Ovary (tissue), 9 donors: Measurements from ENCODE around the gene HMX2. TPM values are rescaled to one million over a fixed set of nuclear protein-coding genes. Genes with fewer than 3 reads are reported as not detected.
A peak's percentile ranks its signal among the peaks of the same experiment; 100 is the strongest.

ENCODE experiments used
- DNase-seq, 5 donors: peaks; one replicate each; pipeline ENCODE4 v3.0.0-alpha.2; 2019 to 2020
- H3K27ac ChIP-seq, 2 donors: fragments of 200-600 bp; one replicate each; pipeline versions ENCODE4 v1.5.1 to v1.8.0; 2019 to 2022
- H3K27me3 ChIP-seq: fragments of 200-600 bp; one replicate; pipeline ENCODE4 v1.8.0; 2022
- H3K36me3 ChIP-seq: fragments of 200-600 bp; sonication (generic); one replicate; pipeline ENCODE4 v1.5.1; 2019
- H3K4me1 ChIP-seq: one replicate; pipeline ENCODE4 v1.8.1; 2013; ENCODE audit warnings: mild to moderate bottlenecking, moderate library complexity; ENCODE audit not compliant: insufficient read depth
- H3K4me3 ChIP-seq: fragments of 200-600 bp; sonication (generic); one replicate; pipeline ENCODE4 v1.5.1; 2017
- H3K9me3 ChIP-seq, 2 donors: fragments of 200-600 bp in 1 of 2; sonication (generic) in 1 of 2; one replicate each; pipeline versions ENCODE4 v1.5.1 to v1.8.1; 2013 to 2019; ENCODE audit warnings: mild to moderate bottlenecking in 1 of 2, moderate library complexity in 1 of 2
- CTCF ChIP-seq, 3 donors: fragments of 450-650 bp in 2 of 3; fragments of 200-600 bp in 1 of 3; IDR thresholded peaks; one replicate each; pipeline versions ENCODE4 v1.5.1 to v1.8.0; 2016 to 2022; ENCODE audit warnings: antibody characterized with exemption in 3 of 3, mild to moderate bottlenecking in 1 of 3
- EP300 ChIP-seq: sonication (generic); formaldehyde crosslinking; IDR thresholded peaks from one replicate; pipeline ENCODE4 v1.6.1; 2017; ENCODE audit warnings: antibody characterized with exemption
- POLR2A ChIP-seq: fragments of 450-650 bp; IDR thresholded peaks from one replicate; pipeline ENCODE4 v1.6.1; 2017; ENCODE audit warnings: antibody characterized with exemption, mild to moderate bottlenecking, moderate library complexity
- WGBS, 3 donors: extraction: QIAGEN DNeasy Blood & Tissue Kit in 1 of 3; methylation state at CpG; one replicate each; pipeline versions ENCODE4 v1.1.5 to v1.1.7; 2013 to 2017; 5-methylcytosine and 5-hydroxymethylcytosine counted together
- intact Hi-C, 4 donors: fragments of 100-400 bp; cut with DNase I; formaldehyde crosslinking; loops; one replicate each; pipeline versions ENCODE4 v1.11.0 to v1.15.1; 2022 to 2023
- polyA plus RNA-seq, 2 donors: library from polyadenylated mRNA; stranded (reverse); fragments of 200-250 nt in 1 of 2; fragments of 350-450 nt in 1 of 2; fragmentation: Illumina TruSeq in 1 of 2; extraction: RNeasy Lipid Tissue Mini Kit (QIAGEN cat#74804) in 1 of 2; gene quantifications; one replicate each; pipeline ENCODE4 v1.2.3, GENCODE V29; 2013 to 2014
- total RNA-seq, 7 donors: library from RNA; depleted of rRNA in 2 of 7; stranded (reverse); fragments of >200 nt in 2 of 7; fragmentation: NEBNext Ultra II Directional in 3 of 7; extraction: Animal tissue kit (Norgen Biotek cat#: 25700) in 3 of 7; gene quantifications; one replicate each; pipeline versions ENCODE4 v1.1.0 to v1.2.4, GENCODE V29; 2016 to 2023
- donor health status: DM: no; HTN: no; CAD: no; lungs with moderate emphysema.
- donor health status: DM: no; HTN: no; CAD: no.
- donor health status: Bipolar disorder and iron deficiency.
- donor health status: DM: yes; HTN: yes; CAD: no.
- donor health status: DM: no; HTN: no; CAD: no.
- donor health status: DM: yes; HTN: yes; CAD: no.

Gene HMX2
- total and polyA plus RNA-seq, 9 donors, result not detected

- DNase-seq, result no peak
- peaks cover 0 to 3% of the 10 kb centered on the region in 2 donors for H3K9me3 ChIP-seq
- intact Hi-C loops, result no loop called here
- no peaks in the 10 kb centered on the region for H3K36me3 ChIP-seq
- no peaks in the 10 kb centered on the region for H3K4me1 ChIP-seq
- no peaks in the 10 kb centered on the region for H3K27me3 ChIP-seq
- 59 to 71% (median 63%) methylated on average over 5 of the region's 5 CpGs for WGBS, 3 donors
- no peak overlapping the region for H3K4me3 ChIP-seq
- TF ChIP-seq CTCF (IDR thresholded peaks at IDR 0.05), result no peak
- no peak for TF ChIP-seq POLR2A
- TF ChIP-seq EP300, result no peak
- H3K27ac ChIP-seq, result no peak overlapping the region
Observed at GRCh38 chr10:123126246-123126645, 21.7 kb upstream of the HMX2 start.

GRCh38 chr10:123129618-123130271 is 18.2 kb upstream of the HMX2 start:
- intact Hi-C loops, result loop anchor here in 3 of 4 donors (5.0 to 10.0 kb wide), 3 partner anchors 425 to 835 kb away; no protein-coding TSS in a partner anchor
- Histone ChIP-seq H3K9me3 (peaks cover 0 to 3% of the 10 kb centered on the region in 2 donors), H3K4me3 (no peak overlapping the region), H3K27ac (no peak overlapping the region), H3K36me3 (no peaks in the 10 kb centered on the region), H3K27me3 (peaks cover under 1% of the 10 kb centered on the region), H3K4me1 (peaks cover 4% of the 10 kb centered on the region)
- WGBS, 3 donors, result 69 to 82% (median 74%) methylated on average over 4 of the region's 4 CpGs
- no peak for TF ChIP-seq POLR2A
- DNase-seq, result no peak

GRCh38 chr10:123132576-123133477 is 15.1 kb upstream of the HMX2 start:
- Histone ChIP-seq H3K27me3 (peaks cover 14% of the 10 kb centered on the region), H3K9me3 (peaks cover 0 to 3% of the 10 kb centered on the region in 2 donors), H3K36me3 (no peaks in the 10 kb centered on the region), H3K4me3 (no peak overlapping the region), H3K27ac (no peak overlapping the region), H3K4me1 (peaks cover 15% of the 10 kb centered on the region)
- intact Hi-C loops, result loop anchor here in 3 of 4 donors (5.0 to 10.0 kb wide), 3 partner anchors 422 to 832 kb away; no protein-coding TSS in a partner anchor
- WGBS, 3 donors, result 2 to 3% (median 2%) methylated on average over 48 of the region's 48 CpGs
- peak; percentile 62 to 83 (median 79) for DNase-seq
- TF ChIP-seq POLR2A, result no peak
- TF ChIP-seq CTCF (IDR thresholded peaks at IDR 0.05), result peak; percentile 41 to 61 (median 49)

GRCh38 chr10:123133541-123134342 is 14.2 kb upstream of the HMX2 start:
- WGBS, 3 donors, result 4 to 5% (median 4%) methylated on average over 40 of the region's 40 CpGs
- no peak overlapping the region for H3K27ac ChIP-seq
- peaks cover 0 to 3% of the 10 kb centered on the region in 2 donors for H3K9me3 ChIP-seq
- peaks cover 15% of the 10 kb centered on the region for H3K4me1 ChIP-seq
- intact Hi-C loops, result loop anchor here in 3 of 4 donors (5.0 to 10.0 kb wide), 3 partner anchors 421 to 831 kb away; no protein-coding TSS in a partner anchor
- no peak overlapping the region for H3K4me3 ChIP-seq
- peaks cover 14% of the 10 kb centered on the region for H3K27me3 ChIP-seq
- no peaks in the 10 kb centered on the region for H3K36me3 ChIP-seq
- DNase-seq, result no peak
- TF ChIP-seq CTCF (IDR thresholded peaks at IDR 0.05), result no peak
- TF ChIP-seq EP300, result no peak
- no peak for TF ChIP-seq POLR2A
